ENCODE measurements around the gene GABPB2. TPM values are rescaled to one million over a fixed set of nuclear protein-coding genes. Genes with fewer than 3 reads are reported as not detected.

Gene GABPB2
- total RNA-seq (2016; rRNA removed; fragmentation: Illumina TruSeq; extraction: Trizol): not detected in 2 replicates
- 0.26 TPM in 1 of 2 replicates, not detected in the other for total RNA-seq (2016; cell fraction: cytosol; rRNA removed; fragmentation: Illumina TruSeq; extraction: Trizol; ENCODE audit: low read depth)
- total RNA-seq (2016; cell fraction: insoluble cytoplasmic fraction; rRNA removed; fragmentation: Illumina TruSeq; extraction: Trizol): not detected in 2 replicates
- total RNA-seq (2016; cell fraction: membrane; rRNA removed; fragmentation: Illumina TruSeq; extraction: Trizol): not detected in 2 replicates
- total RNA-seq (2016; cell fraction: nucleus; rRNA removed; fragmentation: Illumina TruSeq; extraction: Trizol): not detected in 2 replicates
- 0.09 TPM in 1 of 2 replicates, not detected in the other for polyA plus RNA-seq (2011; rRNA removed)
- 0.03 TPM in 2 replicates for polyA plus RNA-seq (2011; cell fraction: cytosol; rRNA removed)
- 0.02 TPM in 1 of 2 replicates, not detected in the other for polyA plus RNA-seq (2011; cell fraction: nucleus; rRNA removed)
- not detected in 2 replicates for polyA plus RNA-seq (2012)
- not detected in 2 replicates for polyA plus RNA-seq (2016; cell fraction: cytosol; fragmentation: Illumina TruSeq; extraction: Trizol; ENCODE audit: low read depth)
- polyA plus RNA-seq (2016; cell fraction: insoluble cytoplasmic fraction; fragmentation: Illumina TruSeq; extraction: Trizol; ENCODE audit: low read depth): not detected in 2 replicates
- not detected in 2 replicates for polyA plus RNA-seq (2016; cell fraction: membrane; fragmentation: Illumina TruSeq; extraction: Trizol; ENCODE audit: low read depth)
- not detected in 2 replicates for polyA plus RNA-seq (2016; cell fraction: nucleus; fragmentation: Illumina TruSeq; extraction: Trizol; ENCODE audit: insufficient read depth, low read depth)
- 40.1 TPM in 1 of 2 replicates, not detected in the other for polyA minus RNA-seq (2011; rRNA and poly(A)+ RNA removed; ENCODE audit: low replicate concordance)
- not detected in 2 replicates for polyA minus RNA-seq (2011; cell fraction: cytosol; rRNA and poly(A)+ RNA removed)
- polyA minus RNA-seq (2011; cell fraction: nucleus; rRNA and poly(A)+ RNA removed): under 0.01 and 0.25 TPM in 2 replicates
- Bru-seq, nascent RNA: percentile 7 among the genes with signal in this experiment
- BruChase-seq, experiment 1, labeled RNA remaining after a 6-hour chase: percentile 8 among the genes with signal in this experiment
- percentile 5 among the genes with signal in this experiment for BruChase-seq, experiment 2, labeled RNA remaining after a 2-hour chase
- long read RNA-seq, experiment 1: 0 reads
- long read RNA-seq, experiment 2: 0 reads

- ChIA-PET POLR2A (no interaction called here), CTCF (ENCODE audit: low intra/inter-chr PET ratio, low total read pairs) (no interaction called here)
- Histone ChIP-seq H3K4me2 (ENCODE audit: low read depth, low read length) (peak within 1 kb of the TSS; percentile 70), H3K4me3 (replicated peaks in 1 of 3; ENCODE audit: insufficient read depth in 1 of 3, low read depth in 2 of 3, low read length in 3 of 3) (peak within 1 kb of the TSS; percentile 4 to 61 (median 36); a peak in 5 of 6 replicates), H3K36me3 (replicated peaks in 1 of 2; ENCODE audit: control insufficient read depth in 1 of 2, insufficient read depth in 2 of 2, low read length in 2 of 2) (no peaks in the 10 kb centered on the region), H4K20me1 (ENCODE audit: insufficient read depth, low read length) (no peaks in the 10 kb centered on the region), H3K27ac (ENCODE audit: extremely low read length, insufficient read depth, low read length) (no peak within 1 kb of the TSS), H3K4me1 (ENCODE audit: insufficient read depth, low read length) (peaks cover 25% of the 10 kb centered on the region), H2AFZ (ENCODE audit: low read length) (peak within 1 kb of the TSS; percentile 15), H3K79me2 (ENCODE audit: insufficient read depth, low read length) (no peaks in the 10 kb centered on the region), H3K9me3 (ENCODE audit: low read length) (no peaks in the 10 kb centered on the region), H3K9ac (ENCODE audit: insufficient read depth, low read depth, low read length) (0 out of 2 replicates have a peak within 1 kb of the TSS, but pooled peaks have one; percentile 29), H3K27me3 (ENCODE audit: control insufficient read depth in 1 of 2, insufficient read depth in 2 of 2, low read length in 2 of 2) (no peaks in the 10 kb centered on the region)
- in situ Hi-C loops (cut with HindIII; ENCODE audit: extremely low pct_ligation_motif_present, low pct_unique_long_range_greater_than_20kb): no loop called here
- no TSS peak for BruUV-seq (replicated peaks)
- 57% methylated on average over 50 of the region's 50 CpGs for WGBS (ENCODE audit: low lambda C conversion rate)
- DNase-seq (ENCODE audit: low spot score) (no peak), ATAC-seq (peak; percentile 83), FAIRE-seq (no peak)
- intact Hi-C loops (cut with micrococcal nuclease; ENCODE audit: unreplicated experiment): no loop called here
- TF ChIP-seq NFKBIZ (CRISPR knock-in tag; IDR thresholded peaks at IDR 0.05): no peak
- no peak for TF ChIP-seq CC2D1A (CRISPR knock-in tag; IDR thresholded peaks at IDR 0.05)
- no peak for TF ChIP-seq MAF1 (CRISPR knock-in tag; IDR thresholded peaks at IDR 0.05; ENCODE audit: borderline replicate concordance)
- no peak for TF ChIP-seq MBD4 (IDR thresholded peaks at IDR 0.05; ENCODE audit: borderline replicate concordance, low read length)
- peak; percentile 45 for TF ChIP-seq YY1 (IDR thresholded peaks at IDR 0.05; ENCODE audit: insufficient read depth, insufficient replicate concordance, low read depth, low read length)
- TF ChIP-seq ZNF577 (CRISPR knock-in tag; IDR thresholded peaks at IDR 0.05; ENCODE audit: borderline replicate concordance, low read depth): no peak
- 0 out of 4 replicates have a peak, but pooled peaks of 1 of the 2 experiments have one; percentile 42 for TF ChIP-seq HMGXB4 (CRISPR knock-in tag; IDR thresholded peaks at IDR 0.05; ENCODE audit: borderline replicate concordance in 1 of 2, low read depth in 1 of 2)
- no peak for TF ChIP-seq KLF16 (CRISPR knock-in tag; IDR thresholded peaks at IDR 0.05)
- TF ChIP-seq CSRNP2 (CRISPR knock-in tag; conservative IDR thresholded peaks at IDR 0.05; ENCODE audit: low read depth): no peak
- TF ChIP-seq RAD21 (CRISPR knock-in tag; IDR thresholded peaks at IDR 0.05): peak; percentile 24; the same call in 1 of the 2 replicates
- TF ChIP-seq ZBTB2 (CRISPR knock-in tag; IDR thresholded peaks at IDR 0.05; ENCODE audit: low read depth): no peak
- TF ChIP-seq PCBP1 (IDR thresholded peaks at IDR 0.05; ENCODE audit: borderline replicate concordance, low read depth, low read length): 0 out of 2 replicates have a peak, but pooled peaks have one; percentile 43
These were observed at the start of gene GABPB2 for GRCh38 chr1:151070474-151071276. Gene GABPB2, plus strand, starts transcription at chr1:151070761. Its CDS starts 17,429 bp downstream, at chr1:151088190.
